ENCODE measurements around the gene C11orf71.

DNA sequence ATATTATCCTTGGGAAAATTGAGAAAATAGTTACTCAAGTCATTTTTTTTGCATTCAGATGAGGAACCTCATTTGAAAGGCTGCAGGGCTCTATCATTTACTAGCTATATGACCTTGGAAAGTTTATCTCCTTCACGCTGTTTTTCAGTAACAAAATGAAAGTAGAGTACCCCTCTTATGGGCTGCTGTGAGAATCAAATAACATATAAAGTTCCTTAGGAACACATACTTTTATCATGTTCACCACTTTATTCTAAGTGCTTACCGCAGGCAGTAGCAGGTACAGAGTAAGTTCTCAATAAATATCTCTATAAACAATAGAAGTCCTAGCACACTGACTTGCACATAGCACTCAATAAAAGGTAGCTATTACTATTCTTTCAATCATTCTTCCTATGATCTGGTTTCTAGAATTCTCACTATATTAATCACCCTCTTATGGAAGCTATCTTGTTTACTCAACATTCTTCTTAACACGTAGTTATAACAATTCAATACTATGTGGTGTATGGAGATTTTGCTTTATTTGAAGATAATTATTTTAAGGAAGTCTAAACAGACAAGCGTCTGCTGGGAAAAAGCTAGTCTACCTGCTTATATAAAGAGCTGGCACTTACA is 1.9 kb downstream of the C11orf71 start:
- TF ChIP-seq POLR2A (IDR thresholded peaks at IDR 0.05) (no peak), CTCF (IDR thresholded peaks at IDR 0.05) (no peak), POLR2AphosphoS5 (IDR thresholded peaks at IDR 0.05) (no peak), EP300 (IDR thresholded peaks at IDR 0.05) (no peak)
